ENCODE measurements around the gene GRK2. TPM values are rescaled to one million over a fixed set of nuclear protein-coding genes. Genes with fewer than 3 reads are reported as not detected.

The GRK2 gene
- total and polyA plus RNA-seq, 2 of the 8 experiments (the other 6 are each of a cell fraction or from before 2014, with no cell fraction given) = 47.3 to 49.7 TPM

DNA sequence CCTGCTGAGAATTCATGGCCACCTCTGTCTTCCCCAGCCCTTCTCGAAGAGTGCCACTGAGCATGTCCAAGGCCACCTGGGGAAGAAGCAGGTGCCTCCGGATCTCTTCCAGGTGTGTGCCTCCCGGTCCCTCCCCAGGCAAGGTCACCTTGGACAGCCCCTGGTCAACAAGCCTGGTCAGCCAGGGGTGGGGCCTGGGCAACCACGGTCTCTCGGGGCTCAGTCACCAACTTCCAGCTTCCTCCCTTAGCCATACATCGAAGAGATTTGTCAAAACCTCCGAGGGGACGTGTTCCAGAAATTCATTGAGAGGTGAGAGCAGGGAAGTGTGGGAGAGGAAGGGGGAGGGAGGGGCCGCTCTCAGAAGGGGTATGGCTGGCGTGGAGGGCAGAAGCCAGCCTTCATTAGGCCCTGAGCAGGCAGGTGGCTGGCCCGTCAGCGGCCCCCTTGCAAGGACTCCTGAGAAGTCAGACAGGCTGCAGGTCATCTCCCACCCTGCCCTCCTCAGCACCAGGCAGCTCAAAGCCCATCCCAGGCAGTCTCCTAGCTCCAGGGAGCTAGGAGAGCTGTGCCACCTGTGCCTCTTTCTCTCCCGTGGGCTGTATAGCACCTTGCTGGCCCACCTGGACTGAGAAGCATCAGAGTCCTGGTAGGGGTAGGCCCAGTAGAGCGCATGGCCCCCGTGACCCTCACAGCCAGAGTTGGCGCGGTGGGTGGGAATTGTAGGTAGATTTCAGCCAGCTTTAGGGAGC lies 13.5 kb downstream of the GRK2 start:
- Histone ChIP-seq H3K4ac (replicated peaks; ENCODE audit: insufficient read length, low read depth, low read length) (no peak overlapping the region), H3K9ac (replicated peaks in 1 of 4; ENCODE audit: extremely low read depth in 1 of 4, low read depth in 3 of 4, low read length in 3 of 4) (no peak overlapping the region), H3K4me1 (replicated peaks in 1 of 4; ENCODE audit: control insufficient read depth in 3 of 4, insufficient read depth in 4 of 4, low read length in 3 of 4) (peaks cover 0 to 24% (median 15%) of the 10 kb centered on the region in 4 experiments; a peak in 6 of 7 replicates), H3K56ac (replicated peaks; ENCODE audit: insufficient read length, low read depth, low read length) (no peak overlapping the region), H2BK20ac (ENCODE audit: low read length) (no peak overlapping the region), H2AK5ac (ENCODE audit: low read depth, low read length) (no peak overlapping the region), H3K4me3 (ENCODE audit: extremely low read depth in 1 of 4, insufficient read depth in 2 of 4, low read depth in 3 of 4, low read length in 4 of 4) (no peak overlapping the region), H2BK15ac (ENCODE audit: low read length) (no peak overlapping the region), H2AFZ (ENCODE audit: low read length) (no peak overlapping the region), H3K4me2 (ENCODE audit: insufficient read depth in 1 of 2, low read depth in 2 of 2, low read length in 2 of 2) (no peak overlapping the region), H3K27ac (ENCODE audit: low read depth, low read length) (no peak overlapping the region), H3K23ac (ENCODE audit: insufficient read length) (no peak overlapping the region), H3K79me1 (ENCODE audit: low read depth, low read length) (peaks cover 6% of the 10 kb centered on the region; the same call in 1 of the 2 replicates), H3K36me3 (ENCODE audit: control insufficient read depth in 2 of 4, insufficient read depth in 4 of 4, low read length in 3 of 4) (peaks cover 12 to 41% (median 37%) of the 10 kb centered on the region in 4 experiments), H3K79me2 (ENCODE audit: control insufficient read depth in 1 of 2, insufficient read depth in 2 of 2, low read length in 2 of 2) (peaks cover 0 to 10% of the 10 kb centered on the region in 2 experiments; a peak in 1 of 4 replicates), H2BK12ac (ENCODE audit: low read depth, low read length) (no peak overlapping the region), H3K18ac (ENCODE audit: extremely low read depth, low read length) (no peak overlapping the region), H4K91ac (replicated peaks; ENCODE audit: insufficient read length, low read length) (no peak overlapping the region), H4K5ac (ENCODE audit: insufficient read length, low read depth, low read length) (no peak overlapping the region), H2BK5ac (ENCODE audit: low read depth, low read length) (no peak overlapping the region), H4K8ac (ENCODE audit: extremely low read depth, insufficient read depth, low read length) (no peak overlapping the region), H2BK120ac (replicated peaks; ENCODE audit: low read depth, low read length) (no peak overlapping the region), H3K14ac (ENCODE audit: insufficient read length) (no peak overlapping the region), H3K27me3 (replicated peaks in 1 of 4; ENCODE audit: control insufficient read depth in 3 of 4, extremely low read depth in 1 of 4, insufficient read depth in 3 of 4, low read length in 3 of 4) (no peaks in the 10 kb centered on the region), H4K20me1 (replicated peaks in 1 of 2; ENCODE audit: control insufficient read depth in 1 of 2, insufficient read depth in 2 of 2, low read length in 2 of 2) (peaks cover 0 to 7% of the 10 kb centered on the region in 2 experiments), H3K23me2 (ENCODE audit: low read depth, low read length) (no peaks in the 10 kb centered on the region; the same call in 1 of the 2 replicates), H3K9me3 (ENCODE audit: insufficient read depth in 2 of 2, low read depth in 1 of 2, low read length in 1 of 2) (no peaks in the 10 kb centered on the region)
- ChIA-PET CTCF (ENCODE audit: partially characterized antibody) (interaction anchor here (0.6 to 3.7 kb wide), 6 partner anchors 8 to 110 kb away, joined by 3 to 27 read pairs (median 4); partner anchors contain the start of genes ANKRD13D and GRK2), POLR2A (ENCODE audit: partially characterized antibody) (interaction anchor here (1.2 to 1.4 kb wide), 2 partner anchors 9 to 13 kb away, joined by 4 to 7 read pairs; partner anchors contain the start of gene GRK2)
- DNase-seq (ENCODE audit: low read depth in 1 of 2, low spot score in 2 of 2) (no peak), FAIRE-seq (no peak)
- TF ChIP-seq, protein P1, sequence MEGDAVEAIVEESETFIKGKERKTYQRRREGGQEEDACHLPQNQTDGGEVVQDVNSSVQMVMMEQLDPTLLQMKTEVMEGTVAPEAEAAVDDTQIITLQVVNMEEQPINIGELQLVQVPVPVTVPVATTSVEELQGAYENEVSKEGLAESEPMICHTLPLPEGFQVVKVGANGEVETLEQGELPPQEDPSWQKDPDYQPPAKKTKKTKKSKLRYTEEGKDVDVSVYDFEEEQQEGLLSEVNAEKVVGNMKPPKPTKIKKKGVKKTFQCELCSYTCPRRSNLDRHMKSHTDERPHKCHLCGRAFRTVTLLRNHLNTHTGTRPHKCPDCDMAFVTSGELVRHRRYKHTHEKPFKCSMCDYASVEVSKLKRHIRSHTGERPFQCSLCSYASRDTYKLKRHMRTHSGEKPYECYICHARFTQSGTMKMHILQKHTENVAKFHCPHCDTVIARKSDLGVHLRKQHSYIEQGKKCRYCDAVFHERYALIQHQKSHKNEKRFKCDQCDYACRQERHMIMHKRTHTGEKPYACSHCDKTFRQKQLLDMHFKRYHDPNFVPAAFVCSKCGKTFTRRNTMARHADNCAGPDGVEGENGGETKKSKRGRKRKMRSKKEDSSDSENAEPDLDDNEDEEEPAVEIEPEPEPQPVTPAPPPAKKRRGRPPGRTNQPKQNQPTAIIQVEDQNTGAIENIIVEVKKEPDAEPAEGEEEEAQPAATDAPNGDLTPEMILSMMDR (IDR thresholded peaks at IDR 0.05; ENCODE audit: control extremely low read depth in 1 of 3, insufficient read depth in 1 of 3, low read depth in 1 of 3, low read length in 3 of 3) = no peak
- TF ChIP-seq KDM1A (IDR thresholded peaks at IDR 0.05; ENCODE audit: borderline replicate concordance, low read length) (no peak), RBBP5 (IDR thresholded peaks at IDR 0.05; ENCODE audit: borderline replicate concordance, low read depth, low read length) (no peak), BRCA1 (IDR thresholded peaks at IDR 0.05; ENCODE audit: low read depth, low read length) (no peak)
- 92% methylated on average over 15 of the region's 17 CpGs; no CpG with 5 or more reads in 1 of the 2 experiments for WGBS, 2 experiments (ENCODE audit: extremely low coverage in 1 of 2, insufficient coverage in 1 of 2, insufficient read length in 1 of 2, insufficient replicate concordance in 2 of 2, low coverage in 1 of 2, low lambda C conversion rate in 2 of 2, missing lambda C conversion rate in 1 of 2)

Measured in H1 (cell line).